ENCODE measurements around the gene CPXM2.

CPXM2 gene

GRCh38 chr10:123904834-123905409 lies 13.3 kb upstream of the CPXM2 start:
- no peak for DNase-seq (ENCODE audit: low read depth)

GRCh38 chr10:123903621-123904020 lies 12.0 kb upstream of the CPXM2 start:
- DNase-seq (ENCODE audit: low read depth): no peak

- DNase-seq (ENCODE audit: low read depth): no peak
Measured at GRCh38 chr10:123901621-123902020, 10.0 kb upstream of the CPXM2 start.

- no peak for DNase-seq (ENCODE audit: low read depth)
Measured at GRCh38 chr10:123897146-123897545, 5.5 kb upstream of the CPXM2 start.

- DNase-seq (ENCODE audit: low read depth): no peak
Measured at GRCh38 chr10:123896246-123896927, 4.8 kb upstream of the CPXM2 start.

GRCh38 chr10:123893651-123894050 lies 2.0 kb upstream of the CPXM2 start:
- no peak for DNase-seq (ENCODE audit: low read depth)

- no peak for DNase-seq (ENCODE audit: low read depth)
Measured at GRCh38 chr10:123890756-123891143, 857 bp downstream of the CPXM2 start.

- no peak for DNase-seq (ENCODE audit: low read depth)
Measured at GRCh38 chr10:123890226-123890625, 1.4 kb downstream of the CPXM2 start.

- no peak for DNase-seq (ENCODE audit: low read depth)
Measured at GRCh38 chr10:123889821-123890220, 1.8 kb downstream of the CPXM2 start.

GRCh38 chr10:123888751-123889150 lies 2.9 kb downstream of the CPXM2 start:
- no peak for DNase-seq (ENCODE audit: low read depth)

- no peak for DNase-seq (ENCODE audit: low read depth)
Measured at GRCh38 chr10:123888256-123888655, 3.4 kb downstream of the CPXM2 start.

GRCh38 chr10:123886292-123886691 lies 5.3 kb downstream of the CPXM2 start:
- DNase-seq (ENCODE audit: low read depth): no peak

- DNase-seq (ENCODE audit: low read depth): no peak
Measured at GRCh38 chr10:123885406-123886170, 6.0 kb downstream of the CPXM2 start.

GRCh38 chr10:123884907-123885381 lies 6.7 kb downstream of the CPXM2 start:
- no peak for DNase-seq (ENCODE audit: low read depth)

- no peak for DNase-seq (ENCODE audit: low read depth)
Measured at GRCh38 chr10:123884351-123884906, 7.2 kb downstream of the CPXM2 start.

GRCh38 chr10:123883673-123884320 lies 7.8 kb downstream of the CPXM2 start:
- DNase-seq (ENCODE audit: low read depth): no peak

- no peak for DNase-seq (ENCODE audit: low read depth)
Measured at GRCh38 chr10:123882681-123883445, 8.7 kb downstream of the CPXM2 start.

- no peak for DNase-seq (ENCODE audit: low read depth)
Measured at GRCh38 chr10:123882177-123882576, 9.4 kb downstream of the CPXM2 start.

GRCh38 chr10:123879606-123880257 lies 11.9 kb downstream of the CPXM2 start:
- no peak for DNase-seq (ENCODE audit: low read depth)

GRCh38 chr10:123878666-123879303 lies 12.8 kb downstream of the CPXM2 start:
- no peak for DNase-seq (ENCODE audit: low read depth)

GRCh38 chr10:123870260-123870659 lies 21.3 kb downstream of the CPXM2 start:
- DNase-seq (ENCODE audit: low read depth): no peak
